Measurements from ENCODE around the gene IL22RA2.
"Not testable (repeated sequence)": the region's sequence is repeated elsewhere in the genome, so short reads cannot be mapped to it uniquely, and the experiment has no call there.

The IL22RA2 gene

GRCh38 chr6:137120748-137121147 is 52.7 kb downstream of the IL22RA2 start:
- DNase-seq: no peak

- DNase-seq: no peak
Observed at GRCh38 chr6:137119196-137120104, 54.0 kb downstream of the IL22RA2 start.

- no peak for DNase-seq
Observed at GRCh38 chr6:137117581-137117980, 55.9 kb downstream of the IL22RA2 start.

GRCh38 chr6:137116807-137117206 is 56.6 kb downstream of the IL22RA2 start:
- DNase-seq: no peak

- no peak for DNase-seq
Observed at GRCh38 chr6:137115658-137116057, 57.8 kb downstream of the IL22RA2 start.

GRCh38 chr6:137112067-137112355 is 61.4 kb downstream of the IL22RA2 start:
- DNase-seq: peak; percentile 29

- peak; percentile 12 for DNase-seq
Observed at GRCh38 chr6:137111296-137112066, 62.0 kb downstream of the IL22RA2 start.

GRCh38 chr6:137107767-137108105 is 65.7 kb downstream of the IL22RA2 start:
- no peak for DNase-seq

GRCh38 chr6:137107047-137107766 is 66.2 kb downstream of the IL22RA2 start:
- not testable (repeated sequence) for DNase-seq

GRCh38 chr6:137106183-137106582 is 67.3 kb downstream of the IL22RA2 start:
- DNase-seq: no peak

- no peak for DNase-seq
Observed at GRCh38 chr6:137105375-137105774, 68.1 kb downstream of the IL22RA2 start.

- no peak for DNase-seq
Observed at GRCh38 chr6:137104926-137105325, 68.5 kb downstream of the IL22RA2 start.

GRCh38 chr6:137102851-137103492 is 70.5 kb downstream of the IL22RA2 start:
- no peak for DNase-seq

GRCh38 chr6:137102050-137102848 is 71.2 kb downstream of the IL22RA2 start:
- no peak for DNase-seq

- no peak for DNase-seq
Observed at GRCh38 chr6:137099689-137100403, 73.6 kb downstream of the IL22RA2 start.

GRCh38 chr6:137097526-137097925 is 75.9 kb downstream of the IL22RA2 start:
- no peak for DNase-seq

- no peak for DNase-seq
Observed at GRCh38 chr6:137097057-137097456, 76.4 kb downstream of the IL22RA2 start.

- no peak for DNase-seq
Observed at GRCh38 chr6:137095651-137096238, 77.7 kb downstream of the IL22RA2 start.

GRCh38 chr6:137095093-137095492 is 78.4 kb downstream of the IL22RA2 start:
- no peak for DNase-seq

GRCh38 chr6:137094411-137095008 is 78.9 kb downstream of the IL22RA2 start:
- peak; percentile 71 for DNase-seq

All from fibroblast of upper back skin (primary cell).